Measurements from ENCODE around the gene AKAP6. TPM values are rescaled to one million over a fixed set of nuclear protein-coding genes. Genes with fewer than 3 reads are reported as not detected.

The AKAP6 gene
- total and polyA plus RNA-seq, 2 experiments from 2014 or later, result 0.38 to 0.42 TPM

- ATAC-seq (no peak), DNase-seq (ENCODE audit: low spot score) (no peak)
- no peak overlapping the region for H3K4me3 Mint-ChIP-seq
These were observed 450.7 kb downstream of the AKAP6 start for GRCh38 chr14:32779840-32780239.

More at GRCh38 chr14:32779840-32780239, 450.7 kb downstream of the AKAP6 start:
- no peak overlapping the region for H3K4me2 ChIP-seq
- no peak overlapping the region for H2AFZ ChIP-seq
- no peaks in the 10 kb centered on the region for H3K27me3 Mint-ChIP-seq (ENCODE audit: insufficient read depth, low read depth, poor library complexity)
- H3F3A ChIP-seq (replicated peaks; ENCODE audit: low read depth), result no peaks in the 10 kb centered on the region
- no peak overlapping the region for H3K27ac Mint-ChIP-seq
- no peaks in the 10 kb centered on the region for H3K36me3 ChIP-seq (ENCODE audit: insufficient read depth)
- no peaks in the 10 kb centered on the region for H3K27me3 ChIP-seq (ENCODE audit: insufficient read depth)
- no peaks in the 10 kb centered on the region for H3K4me1 Mint-ChIP-seq
- H3K79me2 ChIP-seq (replicated peaks; ENCODE audit: insufficient read depth), result no peaks in the 10 kb centered on the region
- no peak overlapping the region for H3K4me3 ChIP-seq
- no peaks in the 10 kb centered on the region for H3K9me2 ChIP-seq (ENCODE audit: insufficient read depth)
- H3K27ac ChIP-seq (ENCODE audit: low read depth), result no peak overlapping the region
- TF ChIP-seq CTCF (conservative IDR thresholded peaks at IDR 0.05; ENCODE audit: low read depth in 2 of 2) (no peak), JUNB (IDR thresholded peaks at IDR 0.05; ENCODE audit: unreplicated experiment) (no peak), NANOG (IDR thresholded peaks at IDR 0.05; ENCODE audit: borderline replicate concordance) (no peak), ETS1 (IDR thresholded peaks at IDR 0.05) (no peak), ZNF462 (CRISPR knock-in tag; IDR thresholded peaks at IDR 0.05) (no peak), CREB1 (CRISPR knock-in tag; IDR thresholded peaks at IDR 0.05; ENCODE audit: low read depth) (no peak), POLR2AphosphoS5 (IDR thresholded peaks at IDR 0.05; ENCODE audit: low read depth) (no peak), ZNF114 (CRISPR knock-in tag; IDR thresholded peaks at IDR 0.05) (no peak), EZH2 (IDR thresholded peaks at IDR 0.05; ENCODE audit: low read depth, unreplicated experiment) (no peak), ZNF331 (CRISPR knock-in tag; IDR thresholded peaks at IDR 0.05; ENCODE audit: low read depth) (no peak), EZH2phosphoT487 (IDR thresholded peaks at IDR 0.05; ENCODE audit: unreplicated experiment) (no peak), REST (IDR thresholded peaks at IDR 0.05; ENCODE audit: unreplicated experiment) (no peak), STAT1 (IDR thresholded peaks at IDR 0.05; ENCODE audit: unreplicated experiment) (no peak)
- H3K9me3 Mint-ChIP-seq, result no peaks in the 10 kb centered on the region
- H4K20me1 ChIP-seq (replicated peaks; ENCODE audit: insufficient read depth), result no peaks in the 10 kb centered on the region
- H3K36me3 Mint-ChIP-seq (ENCODE audit: low read depth), result no peaks in the 10 kb centered on the region
- no peaks in the 10 kb centered on the region for H3K4me1 ChIP-seq (ENCODE audit: insufficient read depth)

Data from GM23338 (cell line).